ENCODE measurements around the gene SUN5.

SUN5 gene

GRCh38 chr20:33024609-33025317, 20.5 kb upstream of the SUN5 start:
- H3K36me3 ChIP-seq (ENCODE audit: control insufficient read depth, insufficient read depth, low read length), result no peaks in the 10 kb centered on the region
- H3K4me3 ChIP-seq (replicated peaks; ENCODE audit: low read depth, low read length), result no peak overlapping the region
- TF ChIP-seq, protein P1, sequence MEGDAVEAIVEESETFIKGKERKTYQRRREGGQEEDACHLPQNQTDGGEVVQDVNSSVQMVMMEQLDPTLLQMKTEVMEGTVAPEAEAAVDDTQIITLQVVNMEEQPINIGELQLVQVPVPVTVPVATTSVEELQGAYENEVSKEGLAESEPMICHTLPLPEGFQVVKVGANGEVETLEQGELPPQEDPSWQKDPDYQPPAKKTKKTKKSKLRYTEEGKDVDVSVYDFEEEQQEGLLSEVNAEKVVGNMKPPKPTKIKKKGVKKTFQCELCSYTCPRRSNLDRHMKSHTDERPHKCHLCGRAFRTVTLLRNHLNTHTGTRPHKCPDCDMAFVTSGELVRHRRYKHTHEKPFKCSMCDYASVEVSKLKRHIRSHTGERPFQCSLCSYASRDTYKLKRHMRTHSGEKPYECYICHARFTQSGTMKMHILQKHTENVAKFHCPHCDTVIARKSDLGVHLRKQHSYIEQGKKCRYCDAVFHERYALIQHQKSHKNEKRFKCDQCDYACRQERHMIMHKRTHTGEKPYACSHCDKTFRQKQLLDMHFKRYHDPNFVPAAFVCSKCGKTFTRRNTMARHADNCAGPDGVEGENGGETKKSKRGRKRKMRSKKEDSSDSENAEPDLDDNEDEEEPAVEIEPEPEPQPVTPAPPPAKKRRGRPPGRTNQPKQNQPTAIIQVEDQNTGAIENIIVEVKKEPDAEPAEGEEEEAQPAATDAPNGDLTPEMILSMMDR (IDR thresholded peaks at IDR 0.05; ENCODE audit: insufficient read depth, low read length, poor library complexity, severe bottlenecking), result no peak
- DNase-seq (ENCODE audit: extremely low read depth, insufficient read length), result no peak
- H3K27me3 ChIP-seq (replicated peaks; ENCODE audit: control insufficient read depth, insufficient read depth, low read length), result no peaks in the 10 kb centered on the region

GRCh38 chr20:33024243-33024560, 20.0 kb upstream of the SUN5 start:
- Histone ChIP-seq H3K27me3 (replicated peaks; ENCODE audit: control insufficient read depth, insufficient read depth, low read length) (no peaks in the 10 kb centered on the region), H3K4me3 (replicated peaks; ENCODE audit: low read depth, low read length) (no peak overlapping the region), H3K36me3 (ENCODE audit: control insufficient read depth, insufficient read depth, low read length) (no peaks in the 10 kb centered on the region)
- no peak for DNase-seq (ENCODE audit: extremely low read depth, insufficient read length)
- TF ChIP-seq, protein P1 (IDR thresholded peaks at IDR 0.05; ENCODE audit: insufficient read depth, low read length, poor library complexity, severe bottlenecking), result no peak

GRCh38 chr20:33023439-33024242, 19.4 kb upstream of the SUN5 start:
- Histone ChIP-seq H3K27me3 (replicated peaks; ENCODE audit: control insufficient read depth, insufficient read depth, low read length) (no peaks in the 10 kb centered on the region), H3K36me3 (ENCODE audit: control insufficient read depth, insufficient read depth, low read length) (no peaks in the 10 kb centered on the region), H3K4me3 (replicated peaks; ENCODE audit: low read depth, low read length) (no peak overlapping the region)
- TF ChIP-seq, protein P1 (IDR thresholded peaks at IDR 0.05; ENCODE audit: insufficient read depth, low read length, poor library complexity, severe bottlenecking), result no peak
- no peak for DNase-seq (ENCODE audit: extremely low read depth, insufficient read length)

- H3K4me3 ChIP-seq (replicated peaks; ENCODE audit: low read depth, low read length), result no peak overlapping the region
These were observed 18.6 kb upstream of the SUN5 start for GRCh38 chr20:33022694-33023438.

DNA sequence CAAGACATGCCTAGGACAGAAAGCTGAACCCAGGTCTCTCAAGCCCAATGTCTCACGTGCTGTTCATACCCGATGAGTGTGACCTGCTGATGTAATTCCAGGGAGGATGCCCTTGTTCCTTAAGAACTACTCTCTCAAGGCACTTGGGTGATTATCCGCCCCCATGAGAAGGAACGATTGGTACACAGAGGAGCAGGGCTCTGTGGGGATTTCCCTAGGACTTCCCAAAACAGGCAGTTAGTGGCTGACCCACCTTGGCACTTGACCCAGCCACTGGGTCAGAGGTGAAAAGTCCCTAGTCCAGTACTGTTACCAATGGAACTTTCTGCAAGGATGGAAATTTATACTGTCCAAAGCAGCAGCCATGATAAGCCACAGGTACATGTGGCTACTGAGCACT, 18.1 kb upstream of the SUN5 start:
- H3K36me3 ChIP-seq (ENCODE audit: control insufficient read depth, insufficient read depth, low read length), result no peaks in the 10 kb centered on the region
- no peak overlapping the region for H3K4me3 ChIP-seq (replicated peaks; ENCODE audit: low read depth, low read length)
- no peak for DNase-seq (ENCODE audit: extremely low read depth, insufficient read length)
- H3K27me3 ChIP-seq (replicated peaks; ENCODE audit: control insufficient read depth, insufficient read depth, low read length), result no peaks in the 10 kb centered on the region
- TF ChIP-seq, protein P1 (IDR thresholded peaks at IDR 0.05; ENCODE audit: insufficient read depth, low read length, poor library complexity, severe bottlenecking), result no peak

More at GRCh38 chr20:33022694-33023438, 18.6 kb upstream of the SUN5 start:
- no peak for DNase-seq (ENCODE audit: extremely low read depth, insufficient read length)
- H3K27me3 ChIP-seq (replicated peaks; ENCODE audit: control insufficient read depth, insufficient read depth, low read length), result no peaks in the 10 kb centered on the region
- no peaks in the 10 kb centered on the region for H3K36me3 ChIP-seq (ENCODE audit: control insufficient read depth, insufficient read depth, low read length)
- TF ChIP-seq, protein P1 (IDR thresholded peaks at IDR 0.05; ENCODE audit: insufficient read depth, low read length, poor library complexity, severe bottlenecking), result no peak

Measured in GM06990 (cell line).